AG09319 (cell line): Measurements from ENCODE around the gene UGT1A7.
"Not testable (repeated sequence)": the region's sequence is repeated elsewhere in the genome, so short reads cannot be mapped to it uniquely, and the experiment has no call there.

Source experiments
- DNase-seq: peaks from one replicate; pipeline ENCODE4 v3.0.0-alpha.2; 2010; ENCODE audit warnings: low read depth; ENCODE audit errors: extremely low read depth
- CTCF ChIP-seq: IDR thresholded peaks from 2 replicates; pipeline ENCODE4 v1.5.1; 2011; ENCODE audit warnings: low read depth, mild to moderate bottlenecking, inconsistent platforms, low read length, moderate library complexity

The UGT1A7 gene

GRCh38 chr2:233745073-233745755 lies 63.5 kb downstream of the UGT1A7 start:
- no peak for TF ChIP-seq CTCF
- DNase-seq, result no peak

GRCh38 chr2:233745838-233746237 lies 64.1 kb downstream of the UGT1A7 start:
- not testable (repeated sequence) for DNase-seq

GRCh38 chr2:233746475-233747282 lies 65.0 kb downstream of the UGT1A7 start:
- no peak for TF ChIP-seq CTCF
- no peak for DNase-seq

- no peak for DNase-seq
- TF ChIP-seq CTCF, result no peak
Observed at GRCh38 chr2:233747283-233747544, 65.5 kb downstream of the UGT1A7 start.

- not testable (repeated sequence) for DNase-seq
Observed at GRCh38 chr2:233750689-233751088, 69.0 kb downstream of the UGT1A7 start.

- DNase-seq, result not testable (repeated sequence)
Observed at GRCh38 chr2:233751212-233752009, 69.7 kb downstream of the UGT1A7 start.

- no peak for DNase-seq
- no peak for TF ChIP-seq CTCF
Observed at GRCh38 chr2:233754872-233755611, 73.3 kb downstream of the UGT1A7 start.

GRCh38 chr2:233756429-233757081 lies 74.9 kb downstream of the UGT1A7 start:
- no peak for TF ChIP-seq CTCF
- DNase-seq, result no peak
